ENCODE data around the gene USP27X. TPM values are rescaled to one million over a fixed set of nuclear protein-coding genes. Genes with fewer than 3 reads are reported as not detected.

The USP27X gene
- total RNA-seq, 1 donor from 2014 or later = 3.1 TPM

DNA sequence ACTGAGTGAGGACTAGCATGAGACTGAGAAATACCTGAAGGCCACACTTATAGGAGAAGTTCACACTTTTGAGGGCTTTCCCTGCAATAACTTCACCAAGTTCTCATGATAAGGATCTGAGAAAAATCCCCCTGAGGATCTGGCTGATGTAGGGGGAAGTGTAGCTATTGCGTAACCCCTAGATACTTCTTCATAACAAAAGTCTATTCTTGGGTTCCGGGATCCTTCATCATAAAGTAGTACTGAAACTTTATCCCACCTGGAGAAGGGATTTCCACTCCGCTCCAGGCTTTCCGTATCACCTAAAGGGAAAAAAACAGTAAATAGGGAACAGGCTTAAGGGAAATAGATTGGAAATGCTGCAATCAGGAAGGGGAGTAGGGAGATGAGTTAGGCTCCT, 13.3 kb downstream of the USP27X start:
- DNase-seq (ENCODE audit: low read depth) = no peak
- H3K36me3 ChIP-seq (ENCODE audit: control insufficient read depth, insufficient read depth, low read length) = no peaks in the 10 kb centered on the region
- TF ChIP-seq, protein P1, sequence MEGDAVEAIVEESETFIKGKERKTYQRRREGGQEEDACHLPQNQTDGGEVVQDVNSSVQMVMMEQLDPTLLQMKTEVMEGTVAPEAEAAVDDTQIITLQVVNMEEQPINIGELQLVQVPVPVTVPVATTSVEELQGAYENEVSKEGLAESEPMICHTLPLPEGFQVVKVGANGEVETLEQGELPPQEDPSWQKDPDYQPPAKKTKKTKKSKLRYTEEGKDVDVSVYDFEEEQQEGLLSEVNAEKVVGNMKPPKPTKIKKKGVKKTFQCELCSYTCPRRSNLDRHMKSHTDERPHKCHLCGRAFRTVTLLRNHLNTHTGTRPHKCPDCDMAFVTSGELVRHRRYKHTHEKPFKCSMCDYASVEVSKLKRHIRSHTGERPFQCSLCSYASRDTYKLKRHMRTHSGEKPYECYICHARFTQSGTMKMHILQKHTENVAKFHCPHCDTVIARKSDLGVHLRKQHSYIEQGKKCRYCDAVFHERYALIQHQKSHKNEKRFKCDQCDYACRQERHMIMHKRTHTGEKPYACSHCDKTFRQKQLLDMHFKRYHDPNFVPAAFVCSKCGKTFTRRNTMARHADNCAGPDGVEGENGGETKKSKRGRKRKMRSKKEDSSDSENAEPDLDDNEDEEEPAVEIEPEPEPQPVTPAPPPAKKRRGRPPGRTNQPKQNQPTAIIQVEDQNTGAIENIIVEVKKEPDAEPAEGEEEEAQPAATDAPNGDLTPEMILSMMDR (IDR thresholded peaks at IDR 0.05; ENCODE audit: insufficient read depth, low read length, poor library complexity, severe bottlenecking) = no peak
- no peak overlapping the region for H3K4me3 ChIP-seq (ENCODE audit: low read depth, low read length)
- no peaks in the 10 kb centered on the region for H3K27me3 ChIP-seq (ENCODE audit: control insufficient read depth, insufficient read depth, low read length)

GRCh38 chrX:49896951-49897350, 17.7 kb downstream of the USP27X start:
- TF ChIP-seq, protein P1 (IDR thresholded peaks at IDR 0.05; ENCODE audit: insufficient read depth, low read length, poor library complexity, severe bottlenecking) = no peak
- Histone ChIP-seq H3K4me3 (ENCODE audit: low read depth, low read length) (no peak overlapping the region), H3K36me3 (ENCODE audit: control insufficient read depth, insufficient read depth, low read length) (no peaks in the 10 kb centered on the region), H3K27me3 (ENCODE audit: control insufficient read depth, insufficient read depth, low read length) (no peaks in the 10 kb centered on the region)
- DNase-seq (ENCODE audit: low read depth) = no peak

GRCh38 chrX:49901048-49901447, 21.8 kb downstream of the USP27X start:
- no peak for DNase-seq (ENCODE audit: low read depth)
- H3K27me3 ChIP-seq (ENCODE audit: control insufficient read depth, insufficient read depth, low read length) = no peaks in the 10 kb centered on the region
- H3K4me3 ChIP-seq (ENCODE audit: low read depth, low read length) = no peak overlapping the region
- TF ChIP-seq, protein P1 (IDR thresholded peaks at IDR 0.05; ENCODE audit: insufficient read depth, low read length, poor library complexity, severe bottlenecking) = no peak
- H3K36me3 ChIP-seq (ENCODE audit: control insufficient read depth, insufficient read depth, low read length) = no peaks in the 10 kb centered on the region

DNA sequence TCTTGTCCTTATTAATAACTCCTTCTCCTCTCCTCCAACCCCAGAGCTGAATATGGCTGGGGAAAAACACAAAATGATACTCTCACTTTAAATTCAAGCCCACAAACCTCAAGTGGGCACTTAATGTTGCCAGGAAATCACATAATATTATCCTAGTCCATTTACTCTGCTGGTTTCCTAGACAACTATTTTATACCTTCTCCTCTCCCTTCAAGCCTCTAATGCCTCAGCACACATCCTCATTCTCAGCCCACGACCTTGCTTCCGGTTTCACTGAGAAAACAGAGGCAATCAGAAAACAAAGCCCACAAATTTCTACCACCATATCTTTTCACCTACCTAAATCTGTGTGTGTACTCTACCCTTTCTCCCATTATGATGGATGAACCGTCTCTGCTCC, 31.1 kb downstream of the USP27X start:
- Histone ChIP-seq H3K27me3 (ENCODE audit: control insufficient read depth, insufficient read depth, low read length) (no peaks in the 10 kb centered on the region), H3K36me3 (ENCODE audit: control insufficient read depth, insufficient read depth, low read length) (no peaks in the 10 kb centered on the region), H3K4me3 (ENCODE audit: low read depth, low read length) (no peak overlapping the region)
- TF ChIP-seq, protein P1 (IDR thresholded peaks at IDR 0.05; ENCODE audit: insufficient read depth, low read length, poor library complexity, severe bottlenecking) = no peak
- no peak for DNase-seq (ENCODE audit: low read depth)

DNA sequence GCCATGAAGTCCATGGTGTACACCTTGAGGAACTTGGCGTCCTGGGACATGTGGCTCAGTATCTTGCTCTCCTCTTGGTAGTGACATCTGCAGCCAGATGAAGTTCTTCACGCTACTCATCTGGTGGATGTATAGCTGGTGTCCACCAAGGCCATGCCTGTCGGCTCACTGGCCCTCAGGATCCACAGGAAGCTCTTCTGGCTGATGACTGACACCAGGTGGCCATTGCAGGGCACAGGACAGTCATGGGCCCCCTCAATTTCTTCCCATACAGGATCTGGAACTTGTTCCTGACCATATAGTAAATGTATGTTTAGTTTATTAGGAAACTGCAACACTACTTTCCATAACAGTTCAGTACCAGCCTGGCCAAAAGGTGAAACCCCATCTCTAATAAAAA, 32.8 kb downstream of the USP27X start:
- Histone ChIP-seq H3K36me3 (ENCODE audit: control insufficient read depth, insufficient read depth, low read length) (no peaks in the 10 kb centered on the region), H3K27me3 (ENCODE audit: control insufficient read depth, insufficient read depth, low read length) (no peaks in the 10 kb centered on the region), H3K4me3 (ENCODE audit: low read depth, low read length) (no peak overlapping the region)
- TF ChIP-seq, protein P1 (IDR thresholded peaks at IDR 0.05; ENCODE audit: insufficient read depth, low read length, poor library complexity, severe bottlenecking) = no peak
- no peak for DNase-seq (ENCODE audit: low read depth)

DNA sequence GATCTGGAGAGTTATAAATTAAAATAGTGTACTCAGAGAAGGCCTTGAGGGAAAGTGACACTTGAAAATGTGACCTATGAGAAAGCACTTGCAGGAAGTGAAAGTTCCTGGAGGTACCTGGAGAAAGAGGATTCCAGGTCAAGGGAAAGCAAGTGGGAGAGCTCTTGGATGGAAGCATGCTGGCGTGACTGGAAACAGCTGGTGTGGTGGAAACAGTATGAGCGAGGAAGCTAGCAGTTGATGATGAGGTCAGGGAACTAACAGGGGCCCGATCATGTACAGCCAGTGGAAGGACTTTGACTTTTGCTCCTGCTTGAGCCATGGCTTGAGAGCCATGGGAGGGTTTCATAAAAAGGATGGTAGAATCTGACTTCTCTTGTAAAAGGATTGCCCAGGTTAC, 33.6 kb downstream of the USP27X start:
- no peaks in the 10 kb centered on the region for H3K36me3 ChIP-seq (ENCODE audit: control insufficient read depth, insufficient read depth, low read length)
- no peak overlapping the region for H3K4me3 ChIP-seq (ENCODE audit: low read depth, low read length)
- no peak for DNase-seq (ENCODE audit: low read depth)
- H3K27me3 ChIP-seq (ENCODE audit: control insufficient read depth, insufficient read depth, low read length) = no peaks in the 10 kb centered on the region
- TF ChIP-seq, protein P1 (IDR thresholded peaks at IDR 0.05; ENCODE audit: insufficient read depth, low read length, poor library complexity, severe bottlenecking) = no peak
